Measurements from ENCODE around the gene TMEM54.

The TMEM54 gene

GRCh38 chr1:32864375-32865019 is 36.7 kb downstream of the TMEM54 start:
- DNase-seq (ENCODE audit: low read depth) = no peak

- DNase-seq (ENCODE audit: low read depth) = no peak
Observed at GRCh38 chr1:32863881-32864245, 37.3 kb downstream of the TMEM54 start.

- no peak for DNase-seq (ENCODE audit: low read depth)
Observed at GRCh38 chr1:32863218-32863880, 37.8 kb downstream of the TMEM54 start.

GRCh38 chr1:32861904-32862695 is 39.1 kb downstream of the TMEM54 start:
- no peak for DNase-seq (ENCODE audit: low read depth)

- no peak for DNase-seq (ENCODE audit: low read depth)
Observed at GRCh38 chr1:32860566-32860965, 40.6 kb downstream of the TMEM54 start.

GRCh38 chr1:32859915-32860314 is 41.3 kb downstream of the TMEM54 start:
- no peak for DNase-seq (ENCODE audit: low read depth)

GRCh38 chr1:32858791-32859190 is 42.4 kb downstream of the TMEM54 start:
- no peak for DNase-seq (ENCODE audit: low read depth)

- DNase-seq (ENCODE audit: low read depth) = no peak
Observed at GRCh38 chr1:32858136-32858535, 43.1 kb downstream of the TMEM54 start.

GRCh38 chr1:32855861-32856617 is 45.1 kb downstream of the TMEM54 start:
- no peak for DNase-seq (ENCODE audit: low read depth)

GRCh38 chr1:32848354-32849063 is 52.7 kb downstream of the TMEM54 start:
- DNase-seq (ENCODE audit: low read depth) = no peak

Data from stimulated activated CD4-positive, alpha-beta T cell treated with anti-CD3 and anti-CD28 coated beads, Interleukin-2, amount 100 ng/mL, for 4 hours (primary cell).